Ecto neural progenitor cell (in vitro differentiated cells): Measurements from ENCODE around the gene SRCIN1.

Experiments
- DNase-seq: peaks from one replicate; pipeline ENCODE4 v3.0.0-alpha.2; 2018; ENCODE audit warnings: low spot score

Gene SRCIN1

GRCh38 chr17:38617967-38618760 is 12.4 kb upstream of the SRCIN1 start:
- DNase-seq = no peak

- DNase-seq = no peak
Observed at GRCh38 chr17:38617074-38617860, 11.5 kb upstream of the SRCIN1 start.

GRCh38 chr17:38616361-38616760 is 10.6 kb upstream of the SRCIN1 start:
- no peak for DNase-seq

- no peak for DNase-seq
Observed at GRCh38 chr17:38613981-38614779, 8.4 kb upstream of the SRCIN1 start.

- no peak for DNase-seq
Observed at GRCh38 chr17:38613525-38613980, 7.8 kb upstream of the SRCIN1 start.

GRCh38 chr17:38611872-38612376 is 6.2 kb upstream of the SRCIN1 start:
- no peak for DNase-seq

GRCh38 chr17:38611070-38611786 is 5.5 kb upstream of the SRCIN1 start:
- no peak for DNase-seq

- DNase-seq = peak; percentile 68
Observed at GRCh38 chr17:38609280-38610031, 3.7 kb upstream of the SRCIN1 start.

- DNase-seq = no peak
Observed at GRCh38 chr17:38608648-38609047, 2.9 kb upstream of the SRCIN1 start.

GRCh38 chr17:38606646-38607611 is 1.2 kb upstream of the SRCIN1 start:
- DNase-seq = peak; percentile 53

GRCh38 chr17:38605411-38605840 is 326 bp downstream of the SRCIN1 start:
- peak; percentile 88 for DNase-seq

- peak; percentile 88 for DNase-seq
Observed at GRCh38 chr17:38604479-38605403, 1.0 kb downstream of the SRCIN1 start.

GRCh38 chr17:38603786-38604478 is 1.8 kb downstream of the SRCIN1 start:
- peak; percentile 48 for DNase-seq

- peak; percentile 55 for DNase-seq
Observed at GRCh38 chr17:38602956-38603785, 2.6 kb downstream of the SRCIN1 start.

- DNase-seq = no peak
Observed at GRCh38 chr17:38602453-38602852, 3.3 kb downstream of the SRCIN1 start.

GRCh38 chr17:38601539-38602351 is 4.0 kb downstream of the SRCIN1 start:
- DNase-seq = peak; percentile 80
